Adrenal gland (tissue), 12 donors: Measurements from ENCODE around the gene DVL1. TPM values are rescaled to one million over a fixed set of nuclear protein-coding genes. Genes with fewer than 3 reads are reported as not detected.
"Not testable (repeated sequence)": the region's sequence is repeated elsewhere in the genome, so short reads cannot be mapped to it uniquely, and the experiment has no call there.

ENCODE experiments used
- DNase-seq, 7 donors: peaks; one replicate each; pipeline ENCODE4 v3.0.0-alpha.2; 2019 to 2020
- H3K27ac ChIP-seq, 5 donors: fragments of 200-600 bp; sonication (generic) in 4 of 5; 1 replicate in 3 of 5; 2 replicates in 2 of 5; pipeline versions ENCODE4 v1.5.1 to v1.8.0; 2016 to 2020; ENCODE audit warnings: mild to moderate bottlenecking in 1 of 5
- H3K27me3 ChIP-seq: fragments of 200-600 bp; 2 replicates; pipeline ENCODE4 v1.8.0; 2021
- H3K36me3 ChIP-seq, 2 donors: fragments of 200-600 bp; replicated peaks in 1 of 2; 1 replicate in 1 of 2; 2 replicates in 1 of 2; pipeline versions ENCODE4 v1.5.1 to v1.8.0; 2018 to 2022
- H3K4me1 ChIP-seq, 2 donors: fragments of 200-600 bp; replicated peaks in 1 of 2; 1 replicate in 1 of 2; 2 replicates in 1 of 2; pipeline versions ENCODE4 v1.5.1 to v1.8.0; 2018 to 2021
- H3K4me3 ChIP-seq, 4 donors: fragments of 200-600 bp; sonication (generic) in 3 of 4; one replicate each; pipeline ENCODE4 v1.5.1; 2016 to 2018
- H3K9me3 ChIP-seq, 3 donors: fragments of 200-600 bp; sonication (generic) in 1 of 3; replicated peaks in 1 of 3; 1 replicate in 2 of 3; 2 replicates in 1 of 3; pipeline versions ENCODE4 v1.5.1 to v1.8.0; 2016 to 2021
- CTCF ChIP-seq, 6 experiments: fragments of 450-650 bp in 4 of 6; fragments of 200-600 bp in 2 of 6; sonication (generic) in 1 of 6; IDR thresholded peaks; 1 replicate in 5 of 6; 2 replicates in 1 of 6; pipeline versions ENCODE4 v1.5.1 to v1.8.0; 2016 to 2021; ENCODE audit warnings: antibody characterized with exemption in 6 of 6, mild to moderate bottlenecking in 2 of 6, moderate library complexity in 1 of 6
- POLR2A ChIP-seq, 2 donors: fragments of 450-650 bp; IDR thresholded peaks; one replicate each; pipeline ENCODE4 v1.6.1; 2017; ENCODE audit warnings: antibody characterized with exemption in 2 of 2, mild to moderate bottlenecking in 2 of 2, moderate library complexity in 1 of 2
- WGBS, 4 donors: extraction: QIAGEN DNeasy Blood & Tissue Kit in 2 of 4; methylation state at CpG; one replicate each; pipeline versions ENCODE4 v1.1.5 to v1.1.7; 2013 to 2017; 5-methylcytosine and 5-hydroxymethylcytosine counted together
- intact Hi-C, 2 donors: fragments of 100-400 bp; cut with DNase I; formaldehyde crosslinking; loops; one replicate each; pipeline versions ENCODE4 v1.14.1 to v1.15.0; 2022 to 2023
- polyA plus RNA-seq, 3 donors: library from polyadenylated mRNA; stranded (reverse); fragments of 200-250 nt in 2 of 3; fragments of 350-450 nt in 1 of 3; fragmentation: Illumina TruSeq in 1 of 3; extraction: RNeasy Lipid Tissue Mini Kit (QIAGEN cat#74804) in 1 of 3; gene quantifications; one replicate each; pipeline ENCODE4 v1.2.3, GENCODE V29; 2013 to 2014
- total RNA-seq, 9 donors: library from RNA; depleted of rRNA in 4 of 9; stranded (reverse); fragments of >200 nt in 4 of 9; fragments of 120-200 nt in 1 of 9; fragmentation: NEBNext Ultra II Directional in 1 of 9; extraction: Animal tissue kit (Norgen Biotek cat#: 25700) in 1 of 9; gene quantifications; one replicate each; pipeline versions ENCODE4 v1.1.0 to v1.2.4, GENCODE V29; 2013 to 2023
- donor health status: healthy with polysubstance abuse.
- donor health status: Bipolar disorder and iron deficiency.
- donor health status: DM: yes; HTN: yes; CAD: no.
- donor health status: DM: no; HTN: no; CAD: no.
- donor health status: DM: no; HTN: no; CAD: no.
- donor health status: DM: yes; HTN: yes; CAD: no.

DVL1 gene
- total and polyA plus RNA-seq, 12 donors = 4.0 to 279 (median 89.2) TPM

- peak; percentile 80 to 95 (median 92) for DNase-seq
- H3K27ac ChIP-seq = peak overlapping the region in 3 of 5 donors; percentile 21 to 60 (median 26)
- 54 to 57% (median 56%) methylated on average over 9 of the region's 9 CpGs for WGBS, 4 donors
Measured at GRCh38 chr1:1318131-1318652, 31.0 kb downstream of the DVL1 start.

GRCh38 chr1:1317420-1317819 is 31.8 kb downstream of the DVL1 start:
- no peaks in the 10 kb centered on the region for H3K27me3 ChIP-seq
- DNase-seq = no peak
- peaks cover 14 to 20% of the 10 kb centered on the region in 2 donors for H3K4me1 ChIP-seq
- intact Hi-C loops = no loop called here
- WGBS, 4 donors = 84 to 90% (median 89%) methylated on average over 6 of the region's 6 CpGs
- peaks cover 0 to 56% of the 10 kb centered on the region in 2 donors for H3K36me3 ChIP-seq
- no peak for TF ChIP-seq CTCF (IDR thresholded peaks at IDR 0.05)
- TF ChIP-seq POLR2A (IDR thresholded peaks at IDR 0.05) = no peak
- H3K4me3 ChIP-seq = no peak overlapping the region
- H3K9me3 ChIP-seq = no peaks in the 10 kb centered on the region
- H3K27ac ChIP-seq = peak overlapping the region in 2 of 5 donors; percentile 21 to 60

More at GRCh38 chr1:1318131-1318652, 31.0 kb downstream of the DVL1 start:
- Histone ChIP-seq H3K36me3 (peaks cover 0 to 48% of the 10 kb centered on the region in 2 donors), H3K4me1 (peaks cover 14 to 25% of the 10 kb centered on the region in 2 donors), H3K27me3 (no peaks in the 10 kb centered on the region), H3K9me3 (no peaks in the 10 kb centered on the region), H3K4me3 (no peak overlapping the region)
- no peak for TF ChIP-seq CTCF (IDR thresholded peaks at IDR 0.05)
- TF ChIP-seq POLR2A (IDR thresholded peaks at IDR 0.05) = no peak
- intact Hi-C loops = no loop called here

- H3K9me3 ChIP-seq, H3K4me3 ChIP-seq, DNase-seq, intact Hi-C loops, H3K27me3 ChIP-seq, H3K27ac ChIP-seq: not testable (repeated sequence)
- WGBS, 4 donors = 85 to 90% (median 89%) methylated on average over 8 of the region's 8 CpGs
- peaks cover 0 to 68% of the 10 kb centered on the region in 2 donors for H3K36me3 ChIP-seq
- peaks cover 14 to 17% of the 10 kb centered on the region in 2 donors for H3K4me1 ChIP-seq
Measured at GRCh38 chr1:1316199-1316598, 33.0 kb downstream of the DVL1 start.

GRCh38 chr1:1315435-1315954 is 33.7 kb downstream of the DVL1 start:
- Histone ChIP-seq H3K36me3 (peaks cover 0 to 72% of the 10 kb centered on the region in 2 donors), H3K4me1 (peaks cover 12 to 14% of the 10 kb centered on the region in 2 donors), H3K27ac (no peak overlapping the region), H3K27me3 (no peaks in the 10 kb centered on the region), H3K9me3 (no peaks in the 10 kb centered on the region), H3K4me3 (no peak overlapping the region)
- no peak for DNase-seq
- TF ChIP-seq POLR2A (IDR thresholded peaks at IDR 0.05) (no peak), CTCF (IDR thresholded peaks at IDR 0.05) (no peak)
- 50 to 81% (median 53%) methylated on average over 8 to 22 of the region's 26 CpGs for WGBS, 4 donors
- intact Hi-C loops = no loop called here
